T47D (cell line): ENCODE results near the gene MAP4.
"Not testable (repeated sequence)": the region's sequence is repeated elsewhere in the genome, so short reads cannot be mapped to it uniquely, and the experiment has no call there.

Experiments used
- DNase-seq, 2 experiments: peaks; one replicate each; pipeline versions ENCODE4 v3.0.0 to v3.0.0-alpha.2; 2011 to 2012; ENCODE audit warnings: low read depth in 1 of 2, low spot score in 1 of 2
- JUND ChIP-seq: IDR thresholded peaks from 2 replicates; pipeline ENCODE4 v1.6.1; 2012; ENCODE audit warnings: low read depth
- in situ Hi-C: cut with HindIII; loops from 2 replicates; pipeline ENCODE4 v1.10.0; 2016; ENCODE audit warnings: low sequenced_read_pairs, low pct_unique_long_range_greater_than_20kb

Gene MAP4

GRCh38 chr3:47892286-47893040 is 123.8 kb downstream of the MAP4 start:
- no peak for TF ChIP-seq JUND
- in situ Hi-C loops = no loop called here
- DNase-seq = no peak

GRCh38 chr3:47891613-47892005 is 124.6 kb downstream of the MAP4 start:
- TF ChIP-seq JUND = no peak
- in situ Hi-C loops = no loop called here
- DNase-seq = no peak

DNA sequence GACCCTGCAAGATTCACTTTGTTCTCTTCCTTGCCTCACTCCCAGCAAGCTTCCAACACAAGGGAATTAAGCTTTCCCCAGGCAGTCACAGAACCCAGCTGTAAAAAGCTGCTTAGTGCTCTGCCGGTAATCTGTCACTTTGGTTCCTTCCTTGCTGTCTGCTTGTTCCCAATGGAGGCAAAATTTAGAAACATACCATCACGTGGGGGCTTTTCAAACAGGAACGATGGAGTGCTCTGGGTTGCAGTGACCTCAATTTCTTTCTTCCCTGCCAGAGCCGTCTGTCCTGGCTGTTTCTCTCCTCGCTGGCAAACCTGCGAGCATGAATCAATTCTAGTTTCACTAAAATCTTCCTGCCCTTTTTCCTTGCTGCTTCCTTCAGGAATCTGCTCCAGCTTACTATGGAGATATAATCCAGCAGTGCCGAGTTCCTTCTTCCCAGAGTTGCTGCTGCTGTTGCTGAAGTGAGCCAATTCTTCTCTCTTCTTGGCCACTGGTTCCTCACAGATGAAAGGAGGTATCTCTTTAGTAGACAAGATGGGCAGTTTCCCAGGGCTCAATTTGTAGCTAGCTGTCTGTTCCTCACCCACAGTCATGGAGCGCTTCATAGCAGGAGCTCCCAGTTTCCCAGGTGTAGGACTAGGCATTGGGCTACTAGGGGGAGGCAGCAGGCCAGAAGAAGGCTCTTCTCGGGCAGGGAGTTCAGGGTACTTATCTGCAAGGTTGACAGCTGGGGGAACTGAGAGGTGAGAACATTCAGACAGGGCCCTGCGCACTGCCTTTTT is 125.2 kb downstream of the MAP4 start:
- DNase-seq = no peak
- in situ Hi-C loops = no loop called here
- no peak for TF ChIP-seq JUND

- in situ Hi-C loops = no loop called here
- no peak for DNase-seq
- TF ChIP-seq JUND = no peak
Observed at GRCh38 chr3:47890126-47890827, 125.9 kb downstream of the MAP4 start.

DNA sequence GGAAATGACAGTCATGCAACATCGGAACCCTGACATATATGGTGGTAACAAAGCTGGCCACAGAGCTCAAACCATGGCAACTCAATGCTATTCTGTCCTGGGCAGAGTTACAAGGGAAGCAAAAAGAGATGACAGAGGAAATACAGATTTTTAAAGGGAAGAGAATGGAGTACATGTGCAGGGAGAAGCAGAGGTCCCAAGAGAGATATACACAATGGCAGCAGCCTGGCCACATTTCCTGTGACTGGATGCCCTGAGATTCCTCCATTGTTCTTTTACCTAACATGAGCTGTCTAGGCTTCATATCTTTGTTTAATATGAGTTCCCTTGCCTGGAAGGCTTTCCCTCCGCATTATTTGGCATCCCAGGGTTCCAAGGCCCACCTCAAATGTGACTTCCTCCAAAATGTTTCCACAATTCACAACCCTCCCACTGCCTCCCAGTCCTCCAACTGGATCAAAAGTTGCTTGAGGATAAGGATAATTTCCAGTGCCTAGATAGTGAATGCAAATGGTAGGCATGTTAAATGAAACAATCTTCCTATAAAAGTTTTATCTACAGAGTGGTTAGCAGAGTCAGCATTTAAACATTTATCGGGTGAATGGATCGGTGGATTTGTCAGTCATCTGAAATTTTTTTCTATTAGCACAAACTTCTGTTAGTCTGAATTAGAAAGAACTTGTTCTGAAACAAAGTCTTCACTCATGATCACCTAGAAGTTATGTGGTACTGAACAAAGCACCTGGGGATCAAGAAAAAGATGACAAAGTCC is 127.0 kb downstream of the MAP4 start:
- DNase-seq = no peak
- in situ Hi-C loops = no loop called here
- TF ChIP-seq JUND = no peak

DNA sequence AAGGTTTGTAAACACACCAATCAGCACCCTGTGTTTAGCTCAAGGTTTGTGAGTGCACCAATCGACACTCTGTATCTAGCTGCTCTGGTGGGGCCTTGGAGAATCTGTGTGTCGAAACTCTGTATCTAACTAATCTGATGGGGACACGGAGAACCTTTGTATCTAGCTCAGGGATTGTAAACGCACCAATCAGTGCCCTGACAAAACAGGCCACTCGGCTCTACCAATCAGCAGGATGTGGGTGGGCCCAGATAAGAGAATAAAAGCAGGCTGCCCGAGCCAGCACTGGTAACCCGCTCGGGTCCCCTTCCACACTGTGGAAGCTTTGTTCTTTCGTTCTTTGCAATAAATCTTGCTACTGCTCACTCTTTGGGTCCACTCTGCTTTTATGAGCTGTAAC is 128.2 kb downstream of the MAP4 start:
- in situ Hi-C loops, DNase-seq: not testable (repeated sequence)

DNA sequence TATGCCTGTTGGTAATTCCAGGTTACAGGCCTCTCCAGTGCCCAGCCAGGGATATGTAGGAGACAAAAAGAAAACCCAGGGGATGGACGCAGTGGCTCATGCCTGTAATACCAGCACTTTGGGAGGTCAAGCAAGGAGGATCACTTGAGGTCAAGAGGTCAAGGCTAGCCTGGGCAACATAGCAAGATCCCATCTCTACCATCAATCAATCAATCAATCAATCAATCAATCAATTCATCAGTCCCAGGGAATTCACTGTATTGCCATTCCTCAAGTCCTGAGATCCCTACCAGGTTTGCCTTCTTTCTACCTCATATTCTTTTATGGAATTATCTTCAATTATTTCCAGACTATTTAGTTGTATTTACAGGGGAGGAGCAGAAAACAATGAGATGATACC is 131.0 kb downstream of the MAP4 start:
- no peak for TF ChIP-seq JUND
- no peak for DNase-seq
- in situ Hi-C loops = no loop called here

GRCh38 chr3:47884603-47885002 is 131.6 kb downstream of the MAP4 start:
- in situ Hi-C loops = no loop called here
- no peak for DNase-seq
- no peak for TF ChIP-seq JUND

DNA sequence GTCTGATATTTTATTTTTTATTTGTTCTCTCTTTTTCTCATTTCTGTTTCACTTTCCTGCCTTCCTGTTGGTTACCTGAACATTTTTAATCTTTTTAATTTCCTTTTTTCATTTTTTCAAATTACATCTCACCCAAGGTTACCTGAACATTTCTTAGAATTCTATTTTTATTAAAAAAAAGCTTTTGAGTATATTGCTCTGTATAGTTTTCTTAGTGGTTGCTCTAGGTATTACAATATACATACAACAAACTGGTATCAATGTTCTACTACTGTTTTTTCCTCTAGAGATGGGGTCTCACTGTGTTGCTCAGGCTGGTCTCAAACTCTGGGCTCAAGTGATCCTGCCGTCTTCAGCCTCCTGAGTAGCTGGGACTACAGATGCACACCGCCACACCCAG is 133.9 kb downstream of the MAP4 start:
- in situ Hi-C loops = no loop called here
- no peak for TF ChIP-seq JUND
- no peak for DNase-seq

- DNase-seq = no peak
- in situ Hi-C loops = no loop called here
Observed at GRCh38 chr3:47877719-47878118, 138.5 kb downstream of the MAP4 start.

DNA sequence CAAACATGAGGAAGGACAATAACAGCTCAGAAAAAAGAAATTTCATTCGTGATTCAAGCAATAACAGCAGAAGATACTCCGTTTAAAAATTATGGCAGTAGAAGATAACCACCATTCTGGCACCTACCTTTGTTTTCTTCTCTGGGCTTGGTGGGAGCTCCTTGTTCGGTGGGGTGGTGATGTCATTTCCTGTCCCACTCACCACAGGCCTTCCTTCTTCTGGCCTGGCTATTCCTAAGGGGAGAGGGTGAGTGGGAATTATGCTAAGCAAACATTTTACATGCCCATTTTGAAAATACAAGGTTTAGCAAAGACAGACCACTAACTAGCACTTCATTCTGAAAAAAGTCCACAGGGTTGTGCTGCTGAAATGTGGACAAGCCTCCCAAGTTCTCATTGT is 138.9 kb downstream of the MAP4 start:
- no peak for DNase-seq
- TF ChIP-seq JUND = no peak
- in situ Hi-C loops = no loop called here

More at GRCh38 chr3:47877719-47878118, 138.5 kb downstream of the MAP4 start:
- no peak for TF ChIP-seq JUND

GRCh38 chr3:47874913-47875312 is 141.3 kb downstream of the MAP4 start:
- DNase-seq = no peak
- in situ Hi-C loops = no loop called here

GRCh38 chr3:47874438-47874837 is 141.8 kb downstream of the MAP4 start:
- DNase-seq = no peak
- no peak for TF ChIP-seq JUND
- in situ Hi-C loops = no loop called here

More at GRCh38 chr3:47874913-47875312, 141.3 kb downstream of the MAP4 start:
- no peak for TF ChIP-seq JUND
